Activated naive CD4-positive, alpha-beta T cell treated with Interleukin-2 at 50 U/mL for 16 hours (primary cell): ENCODE measurements around the gene KIAA0753.
"Not testable (repeated sequence)": the region's sequence is repeated elsewhere in the genome, so short reads cannot be mapped to it uniquely, and the experiment has no call there.

Experiments
- DNase-seq: peaks from one replicate; pipeline ENCODE4 v3.0.0-alpha.2; 2020

KIAA0753 gene

GRCh38 chr17:6596081-6596480 is 44.4 kb downstream of the KIAA0753 start:
- DNase-seq = no peak

GRCh38 chr17:6593371-6593770 is 47.1 kb downstream of the KIAA0753 start:
- not testable (repeated sequence) for DNase-seq

DNA sequence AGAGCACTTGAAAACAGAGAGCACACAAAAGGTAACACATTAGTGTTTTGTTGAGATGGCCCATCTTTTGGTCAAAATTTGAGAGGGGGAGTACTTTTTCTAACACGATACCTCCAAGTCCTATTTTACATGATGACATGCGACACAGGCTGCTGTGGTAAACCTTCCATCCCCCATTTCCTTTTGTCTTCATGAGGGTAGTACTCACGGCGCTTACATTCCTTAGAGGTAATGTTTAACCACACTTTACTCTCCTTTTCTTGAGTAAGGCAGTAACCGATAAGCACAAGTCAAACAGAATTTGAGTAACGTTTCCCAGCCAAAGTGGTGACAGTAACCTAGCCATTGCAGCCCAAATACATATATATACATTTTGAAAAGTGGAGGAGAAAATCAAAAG is 48.3 kb downstream of the KIAA0753 start:
- DNase-seq = no peak

- no peak for DNase-seq
Measured at GRCh38 chr17:6591599-6592158, 48.8 kb downstream of the KIAA0753 start.

DNA sequence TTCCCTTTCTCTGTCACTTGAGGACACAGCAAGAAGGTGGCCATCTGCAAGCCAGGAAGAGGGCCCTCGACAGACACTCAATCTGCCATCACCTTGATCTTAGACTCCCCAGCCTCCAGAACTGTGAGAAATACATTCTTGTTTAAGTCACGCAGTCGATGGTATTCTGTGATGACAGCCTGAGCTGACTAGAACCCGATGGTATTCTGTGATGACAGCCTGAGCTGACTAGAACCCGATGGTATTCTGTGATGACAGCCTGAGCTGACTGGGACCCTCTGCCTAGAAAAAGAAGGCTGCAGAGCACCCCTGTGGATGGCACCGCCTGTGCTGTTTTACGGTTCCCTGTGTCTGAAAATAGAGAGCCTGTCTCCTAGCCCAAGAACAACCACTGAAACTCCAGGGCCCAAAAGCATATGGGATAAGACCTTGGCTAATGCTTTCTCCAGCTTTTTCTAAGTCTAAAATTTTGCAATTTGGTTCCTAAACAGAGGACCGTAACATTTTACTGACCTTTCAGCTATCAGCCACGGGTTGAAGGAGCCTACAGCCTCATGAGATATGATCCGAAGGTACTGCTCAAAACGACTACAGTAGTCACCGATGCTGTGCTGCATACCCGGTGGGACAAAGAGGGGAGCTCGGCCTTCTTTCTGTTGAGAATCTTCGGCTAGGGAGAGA is 51.1 kb downstream of the KIAA0753 start:
- DNase-seq = no peak

- no peak for DNase-seq
Measured at GRCh38 chr17:6588165-6588564, 52.3 kb downstream of the KIAA0753 start.

DNA sequence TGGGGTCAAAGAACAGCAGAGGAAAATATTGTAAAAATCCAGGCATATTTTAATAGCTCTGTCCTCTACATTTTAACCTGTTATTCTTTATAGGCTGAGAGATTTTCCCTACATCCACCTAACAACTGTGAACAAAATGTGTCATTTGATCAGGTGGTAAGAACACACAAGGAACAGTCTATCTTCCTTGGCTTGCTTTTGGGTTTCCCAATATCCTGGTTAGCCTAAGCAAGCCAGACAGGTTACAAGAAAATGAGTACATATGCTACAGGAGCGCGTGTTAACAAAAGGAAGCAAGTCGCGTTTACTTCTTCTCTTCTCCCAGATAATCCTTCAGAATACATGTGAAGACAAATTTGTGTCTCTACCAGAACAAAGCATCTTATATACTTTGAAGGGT is 53.2 kb downstream of the KIAA0753 start:
- no peak for DNase-seq

DNA sequence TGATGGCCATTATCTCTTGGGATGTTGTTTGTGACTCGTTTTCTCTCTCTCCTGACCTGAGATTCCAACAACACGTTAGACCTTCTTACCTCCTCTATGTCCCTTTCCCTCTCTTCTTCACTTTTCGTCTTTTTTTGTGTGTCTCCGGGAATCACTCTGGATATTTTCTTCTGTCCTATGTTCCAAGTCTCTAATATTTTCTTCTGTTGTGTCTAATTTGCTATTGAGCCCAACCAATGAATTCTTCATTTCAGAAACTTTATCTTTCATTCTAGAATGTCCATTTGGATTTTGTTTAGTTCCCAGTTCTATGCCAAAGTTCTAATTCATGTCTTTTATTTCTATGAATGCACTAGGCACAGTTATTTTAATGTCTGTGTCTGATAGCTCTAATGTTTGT is 57.1 kb downstream of the KIAA0753 start:
- no peak for DNase-seq

DNA sequence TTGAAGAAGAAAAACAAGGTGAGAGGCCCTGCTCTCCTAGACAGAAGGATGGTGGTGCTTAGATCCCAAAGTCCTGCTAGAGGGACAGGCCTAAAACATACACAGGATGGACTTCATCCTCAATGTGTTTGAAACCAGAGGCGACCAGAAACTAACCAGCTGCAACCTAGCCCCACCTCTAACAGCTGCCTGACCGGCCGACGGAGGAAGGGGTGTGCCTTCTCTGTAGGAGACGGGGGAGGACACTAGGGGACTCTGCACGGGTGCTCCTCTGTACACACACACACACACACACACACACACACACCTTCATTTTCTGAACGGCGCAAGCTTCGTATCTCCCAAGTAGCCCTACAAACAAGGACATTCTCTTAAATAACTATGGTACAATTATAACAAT is 59.9 kb downstream of the KIAA0753 start:
- DNase-seq = no peak

DNA sequence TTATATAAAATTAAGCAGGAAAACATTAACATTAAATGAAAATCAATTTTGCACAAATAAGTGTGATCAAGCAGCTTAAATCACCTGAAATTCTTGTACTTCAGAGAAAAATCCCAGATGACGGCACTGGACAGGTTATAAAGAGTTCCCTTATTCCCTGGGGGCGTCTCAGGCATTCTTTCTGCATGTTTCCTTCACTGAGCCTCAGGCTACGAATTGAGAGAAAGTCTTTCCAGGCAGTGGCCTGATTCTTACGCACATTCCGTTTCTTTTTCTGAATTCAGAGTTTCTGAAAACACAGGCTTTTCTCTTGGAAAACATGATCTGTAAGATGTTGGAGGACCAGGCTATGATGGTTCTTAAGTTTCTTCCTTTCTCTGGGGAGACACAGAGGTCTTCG is 62.0 kb downstream of the KIAA0753 start:
- DNase-seq = no peak

DNA sequence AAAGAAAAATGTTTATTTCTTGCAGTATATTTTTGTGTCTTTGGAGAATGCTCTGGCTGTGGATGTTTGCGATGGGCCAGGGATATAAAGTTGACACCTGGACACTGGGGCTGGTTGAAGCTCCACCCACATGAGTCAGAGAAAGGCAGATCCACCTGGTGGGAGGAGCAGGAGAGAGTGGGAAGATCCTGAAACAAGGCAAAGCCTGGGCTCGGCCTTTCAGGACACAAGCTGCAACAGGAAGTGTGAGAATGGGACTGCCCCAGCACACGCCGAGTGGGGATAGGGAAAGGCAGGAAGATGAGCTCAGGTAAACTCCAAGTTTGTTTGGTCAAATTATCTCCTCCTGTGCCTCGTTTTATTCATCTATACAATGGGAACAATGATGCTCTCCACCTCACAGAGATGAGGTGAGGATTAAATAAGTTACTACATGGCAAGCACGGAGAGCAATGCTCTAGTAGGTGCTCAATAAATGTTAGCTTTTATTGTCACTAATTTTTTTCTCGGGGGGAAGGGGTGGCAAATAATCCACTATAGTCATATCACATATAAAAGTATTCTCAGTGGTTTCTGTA is 62.7 kb downstream of the KIAA0753 start:
- DNase-seq = no peak

GRCh38 chr17:6576038-6576785 is 64.3 kb downstream of the KIAA0753 start:
- no peak for DNase-seq

GRCh38 chr17:6575596-6575988 is 64.9 kb downstream of the KIAA0753 start:
- DNase-seq = no peak

- DNase-seq = peak; percentile 35
Measured at GRCh38 chr17:6574687-6575595, 65.6 kb downstream of the KIAA0753 start.

- DNase-seq = no peak
Measured at GRCh38 chr17:6573982-6574686, 66.4 kb downstream of the KIAA0753 start.

GRCh38 chr17:6573495-6573894 is 67.0 kb downstream of the KIAA0753 start:
- not testable (repeated sequence) for DNase-seq

DNA sequence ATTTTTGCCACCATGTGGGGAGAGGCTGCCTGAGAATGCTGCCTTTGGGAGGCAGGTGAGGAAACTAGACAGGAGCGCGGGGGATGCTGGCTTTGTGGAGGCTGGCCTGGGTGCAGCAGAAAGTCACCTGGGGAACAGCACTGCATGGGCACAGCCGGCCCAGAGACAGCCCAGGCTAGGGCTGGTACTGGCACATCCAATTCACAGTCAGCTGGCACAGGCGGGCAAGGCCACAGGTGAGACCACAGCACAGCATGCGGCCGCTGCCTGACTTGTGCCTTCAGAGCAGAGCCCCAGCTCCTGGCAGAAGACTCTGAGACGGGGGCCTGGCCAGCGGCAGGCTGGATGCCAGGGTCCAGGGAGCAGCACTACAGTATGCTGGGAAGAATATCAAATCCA is 67.5 kb downstream of the KIAA0753 start:
- no peak for DNase-seq

GRCh38 chr17:6571452-6571781 is 69.1 kb downstream of the KIAA0753 start:
- no peak for DNase-seq

GRCh38 chr17:6570731-6571451 is 69.6 kb downstream of the KIAA0753 start:
- no peak for DNase-seq

DNA sequence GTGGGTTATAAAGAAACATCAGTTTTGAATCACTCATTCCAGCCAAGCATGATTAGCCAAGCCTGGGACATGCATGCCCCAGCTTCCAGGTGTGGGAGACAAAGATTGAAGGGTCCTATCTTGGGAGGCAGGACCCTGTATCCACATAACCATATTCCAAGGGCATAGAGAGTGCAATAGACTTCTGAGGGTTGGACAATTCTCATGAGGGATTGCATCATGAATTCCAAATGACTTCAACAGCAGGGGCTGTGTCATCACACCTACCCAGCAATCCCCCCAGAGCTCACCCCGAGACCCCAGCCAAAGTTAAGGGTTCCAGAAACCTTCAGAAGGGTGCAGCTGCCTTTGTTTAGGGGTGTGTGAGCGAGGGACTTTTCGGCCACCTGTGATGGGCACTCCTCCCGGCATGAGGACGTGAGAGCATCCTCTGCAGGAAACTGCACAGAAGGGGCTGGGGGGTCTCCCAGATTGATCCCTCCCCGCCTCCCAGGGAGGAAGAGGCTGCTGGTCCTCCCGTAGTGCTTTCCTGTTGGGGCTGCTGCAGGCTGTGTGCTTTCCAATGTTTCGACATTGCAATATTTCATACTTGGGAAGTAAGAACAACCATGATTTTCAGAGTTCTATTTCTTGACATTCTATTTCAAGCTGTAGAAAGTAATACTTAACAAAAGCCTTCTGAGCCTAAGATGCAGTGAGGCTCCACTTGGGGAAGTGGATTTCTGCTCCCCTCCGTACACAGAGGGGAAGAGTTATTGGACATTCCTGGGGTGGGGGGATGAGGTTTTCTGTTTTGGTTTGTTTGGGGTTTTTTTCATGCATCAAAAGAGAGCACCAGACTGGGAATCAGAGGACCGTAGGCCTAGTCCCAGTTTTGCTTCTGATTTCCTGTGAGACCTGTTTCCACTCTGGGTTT is 70.9 kb downstream of the KIAA0753 start:
- DNase-seq = no peak
